ENCODE results near the gene COMMD4.

DNA sequence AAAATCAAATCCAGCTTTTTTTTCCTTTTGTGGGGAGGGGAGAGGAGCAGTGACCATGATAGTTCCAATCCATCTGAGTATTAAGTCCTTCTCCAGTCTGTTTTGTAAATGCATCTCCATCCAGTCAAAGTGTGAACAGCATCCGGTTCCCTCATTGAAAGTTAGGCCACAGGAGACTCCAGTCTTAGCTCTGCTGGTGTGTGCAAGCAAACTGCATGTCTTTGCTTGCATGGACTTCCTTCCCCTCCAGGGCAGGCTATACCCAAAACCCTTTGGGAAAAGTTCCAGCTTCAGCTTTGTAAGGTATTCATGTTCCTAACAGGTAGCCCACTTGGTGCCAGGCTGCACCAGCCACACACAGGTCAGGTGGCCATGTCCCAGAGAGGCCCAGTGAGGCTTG, 35.6 kb downstream of the COMMD4 start:
- no peak for TF ChIP-seq CTCF (IDR thresholded peaks at IDR 0.05 in 4 of 5, conservative IDR thresholded peaks at IDR 0.05 in 1 of 5)
- no peak for TF ChIP-seq POLR2A (IDR thresholded peaks at IDR 0.05)
